Heart right ventricle (tissue), 16 donors: ENCODE data around the gene PCDHB12. TPM values are rescaled to one million over a fixed set of nuclear protein-coding genes. Genes with fewer than 3 reads are reported as not detected.
"Not testable (repeated sequence)": the region's sequence is repeated elsewhere in the genome, so short reads cannot be mapped to it uniquely, and the experiment has no call there.

Experiments
- ATAC-seq, 8 donors: fragments of 200-7000 bp; cut with Tn5 transposase; one replicate each; pipeline ENCODE4 v1.9.1; 2020; ENCODE audit warnings: mild to moderate bottlenecking in 8 of 8, moderate library complexity in 8 of 8, moderate number of reproducible peaks in 1 of 8
- DNase-seq, 2 donors: peaks; one replicate each; pipeline ENCODE4 v3.0.0-alpha.2; 2020
- H3K27ac ChIP-seq, 10 donors: fragments of 200-600 bp; sonication (generic) in 2 of 10; one replicate each; pipeline versions ENCODE4 v1.5.0 to v1.8.0; 2020 to 2022; ENCODE audit warnings: mild to moderate bottlenecking in 3 of 10
- H3K27me3 ChIP-seq, 7 donors: fragments of 200-600 bp; one replicate each; pipeline ENCODE4 v1.8.0; 2021 to 2022; ENCODE audit warnings: mild to moderate bottlenecking in 2 of 7
- H3K36me3 ChIP-seq, 9 donors: fragments of 200-600 bp; sonication (generic) in 1 of 9; one replicate each; pipeline versions ENCODE4 v1.5.0 to v1.8.0; 2020 to 2022; ENCODE audit warnings: mild to moderate bottlenecking in 2 of 9
- H3K4me1 ChIP-seq, 9 donors: fragments of 200-600 bp; sonication (generic) in 1 of 9; one replicate each; pipeline versions ENCODE4 v1.5.0 to v1.8.0; 2020 to 2022; ENCODE audit warnings: mild to moderate bottlenecking in 4 of 9
- H3K4me3 ChIP-seq, 10 donors: fragments of 200-600 bp; sonication (generic) in 2 of 10; one replicate each; pipeline versions ENCODE4 v1.5.0 to v1.8.0; 2020 to 2022; ENCODE audit warnings: mild to moderate bottlenecking in 7 of 10, moderate library complexity in 2 of 10
- H3K9me3 ChIP-seq, 11 donors: fragments of 200-600 bp in 10 of 11; sonication (generic) in 2 of 11; one replicate each; pipeline versions ENCODE4 v1.5.0 to v1.8.0; 2013 to 2022; ENCODE audit warnings: mild to moderate bottlenecking in 2 of 11, control low read depth in 1 of 11, moderate library complexity in 1 of 11
- WGBS, 2 donors: extraction: QIAGEN DNeasy Blood & Tissue Kit; methylation state at CpG; one replicate each; pipeline ENCODE4 v1.1.7; 2013; ENCODE audit warnings: inconsistent platforms in 1 of 2; 5-methylcytosine and 5-hydroxymethylcytosine counted together
- intact Hi-C, 10 donors: fragments of 100-400 bp; cut with DNase I; formaldehyde crosslinking; loops; one replicate each; pipeline versions ENCODE4 v1.11.1 to v1.14.2; 2022
- polyA plus RNA-seq, 2 donors: library from polyadenylated mRNA; stranded (reverse); fragments of 200-250 nt; gene quantifications; one replicate each; pipeline ENCODE4 v1.2.3, GENCODE V29; 2013
- total RNA-seq, 10 donors: library from RNA; stranded (reverse); fragmentation: NEBNext Ultra II Directional in 3 of 10; extraction: Animal tissue kit (Norgen Biotek cat#: 25700) in 3 of 10; gene quantifications; one replicate each; pipeline versions ENCODE4 v1.2.1 to v1.2.4, GENCODE V29; 2021 to 2023
- TF ChIP-seq, protein P1 (sequence below), 9 donors: fragments of 200-600 bp; sonication (generic) in 2 of 9; IDR thresholded peaks; one replicate each; pipeline versions ENCODE4 v1.5.0 to v1.8.0; 2021 to 2022; ENCODE audit warnings: antibody characterized with exemption in 9 of 9, mild to moderate bottlenecking in 5 of 9, moderate library complexity in 1 of 9
- donor health status: Arrhythmogenic right ventricular cardiomyopathy.
- donor health status: ischemic (EF 13 %, LVEDD 7.1; RV severe dilation, severe dysfunction).
- donor health status: healthy with polysubstance abuse.
- donor health status: DM: no; HTN: yes; CAD: no.
- donor health status: DM: no; HTN: no; CAD: no.
- donor health status: ischemic (EF 25% LVEDD 6.9; RV normal size, moderate dysfunction).
- donor health status: ischemic (EF 25% LVEDD 5.7; RV mildly dilated, moderate dysfunction).
- donor health status: healthy.
- donor health status: DM: yes; HTN: yes; CAD: no.
- donor health status: Ischemic cardiomyopathy.
- donor health status: ischemic (EF 35%, LVEDD 5.7; RV mildly dilated, moderate dysfunction).
- donor health status: nonischemic (EF 11% LVEDD 7.7; RV severe dilation, severe dysfunction).
- donor health status: DM: yes; HTN: yes; CAD: no.
- donor health status: PGD.
- donor health status: ischemic (EF 29% LVEDD 5.4; RV normal size, mild dysfunction).
- donor health status: nonischemic (EF 23%, LVEDD 6.1; RV moderate dilation, normal function).

The PCDHB12 gene
- total and polyA plus RNA-seq, 12 donors: 0.51 to 1.7 (median 1.0) TPM

- ATAC-seq: no peak
- H3K4me3 ChIP-seq: no peak overlapping the region
- H3K27ac ChIP-seq: no peak overlapping the region
- H3K4me1 ChIP-seq: no peaks in the 10 kb centered on the region
- intact Hi-C loops: no loop called here
- H3K9me3 ChIP-seq: peaks cover 9 to 100% (median 83%) of the 10 kb centered on the region in 11 donors
- TF ChIP-seq, protein P1, sequence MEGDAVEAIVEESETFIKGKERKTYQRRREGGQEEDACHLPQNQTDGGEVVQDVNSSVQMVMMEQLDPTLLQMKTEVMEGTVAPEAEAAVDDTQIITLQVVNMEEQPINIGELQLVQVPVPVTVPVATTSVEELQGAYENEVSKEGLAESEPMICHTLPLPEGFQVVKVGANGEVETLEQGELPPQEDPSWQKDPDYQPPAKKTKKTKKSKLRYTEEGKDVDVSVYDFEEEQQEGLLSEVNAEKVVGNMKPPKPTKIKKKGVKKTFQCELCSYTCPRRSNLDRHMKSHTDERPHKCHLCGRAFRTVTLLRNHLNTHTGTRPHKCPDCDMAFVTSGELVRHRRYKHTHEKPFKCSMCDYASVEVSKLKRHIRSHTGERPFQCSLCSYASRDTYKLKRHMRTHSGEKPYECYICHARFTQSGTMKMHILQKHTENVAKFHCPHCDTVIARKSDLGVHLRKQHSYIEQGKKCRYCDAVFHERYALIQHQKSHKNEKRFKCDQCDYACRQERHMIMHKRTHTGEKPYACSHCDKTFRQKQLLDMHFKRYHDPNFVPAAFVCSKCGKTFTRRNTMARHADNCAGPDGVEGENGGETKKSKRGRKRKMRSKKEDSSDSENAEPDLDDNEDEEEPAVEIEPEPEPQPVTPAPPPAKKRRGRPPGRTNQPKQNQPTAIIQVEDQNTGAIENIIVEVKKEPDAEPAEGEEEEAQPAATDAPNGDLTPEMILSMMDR (IDR thresholded peaks at IDR 0.05): no peak
- 17 to 18% methylated on average over 29 to 32 of the region's 32 CpGs for WGBS, 2 donors
- peaks cover 0 to 46% (median 34%) of the 10 kb centered on the region in 7 donors for H3K27me3 ChIP-seq
- peaks cover 0 to 8% (median 0%) of the 10 kb centered on the region in 9 donors for H3K36me3 ChIP-seq
- DNase-seq: no peak
These were observed 28.2 kb downstream of the PCDHB12 start for GRCh38 chr5:141236516-141237313.

DNA sequence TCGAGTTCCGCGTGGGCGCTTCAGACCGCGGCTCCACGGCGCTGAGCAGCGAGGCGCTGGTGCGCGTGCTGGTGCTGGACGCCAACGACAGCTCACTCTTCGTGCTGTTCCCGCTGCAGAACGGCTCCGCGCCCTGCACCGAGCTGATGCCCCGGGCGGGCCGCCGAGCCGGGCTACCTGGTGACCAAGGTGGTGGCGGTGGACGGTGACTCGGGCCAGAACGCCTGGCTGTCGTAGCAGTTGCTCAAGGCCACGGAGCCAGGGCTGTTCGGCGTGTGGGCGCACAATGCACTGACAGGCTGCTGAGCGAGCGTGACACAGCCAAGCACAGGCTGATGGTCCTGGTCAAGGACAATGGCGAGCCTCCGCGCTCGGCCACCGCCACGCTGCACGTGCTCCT, 33.0 kb downstream of the PCDHB12 start:
- DNase-seq: no peak
- Histone ChIP-seq H3K36me3 (peaks cover 0 to 6% (median 0%) of the 10 kb centered on the region in 9 donors), H3K4me1 (no peaks in the 10 kb centered on the region), H3K4me3 (no peak overlapping the region), H3K27ac (no peak overlapping the region), H3K27me3 (peaks cover 0 to 55% (median 20%) of the 10 kb centered on the region in 7 donors), H3K9me3 (peaks cover 5 to 100% (median 80%) of the 10 kb centered on the region in 11 donors)
- intact Hi-C loops: loop anchor here in 3 of 10 donors (10.0 kb wide), 2 partner anchors 83 to 323 kb away; partner anchors contain the start of gene TAF7 (in 1 of the 3)
- no peak for ATAC-seq
- WGBS, 2 donors: 14 to 20% methylated on average over 43 of the region's 43 CpGs
- TF ChIP-seq, protein P1 (IDR thresholded peaks at IDR 0.05): no peak

- DNase-seq: peak in 1 of 2 donors; percentile 37
- WGBS, 2 donors: 6 to 7% methylated on average over 16 of the region's 16 CpGs
- H3K4me1 ChIP-seq: no peaks in the 10 kb centered on the region
- H3K27ac ChIP-seq: peak within 1 kb of the TSS in 2 of 10 donors; percentile 17 to 60
- peaks cover 0 to 29% (median 13%) of the 10 kb centered on the region in 7 donors for H3K27me3 ChIP-seq
- intact Hi-C loops: loop anchor here in 7 of 10 donors (1.0 to 10.0 kb wide), 6 partner anchors 80 to 320 kb away; partner anchors contain the start of gene TAF7 (in 1 of the 7)
- H3K4me3 ChIP-seq: peak within 1 kb of the TSS; percentile 12 to 59 (median 44)
- TF ChIP-seq, protein P1 (IDR thresholded peaks at IDR 0.05): peak; percentile 15 to 61 (median 47)
- peaks cover 0 to 40% (median 0%) of the 10 kb centered on the region in 9 donors for H3K36me3 ChIP-seq
- ATAC-seq: peak; percentile 20 to 62 (median 46)
- peaks cover 0 to 100% (median 80%) of the 10 kb centered on the region in 11 donors for H3K9me3 ChIP-seq
These were observed 36.8 kb downstream of the PCDHB12 start, which contains the start of gene PCDHB15 for GRCh38 chr5:141245250-141245717. PCDHB15 (plus strand) TSS chr5:141245395; CDS start chr5:141245579, 184 bp downstream.

- WGBS, 2 donors: 40 to 42% methylated on average over 15 to 30 of the region's 42 CpGs
- not testable (repeated sequence) for ATAC-seq, H3K4me3 ChIP-seq, H3K4me1 ChIP-seq, H3K27ac ChIP-seq, DNase-seq
- Histone ChIP-seq H3K36me3 (peaks cover 0 to 52% (median 0%) of the 10 kb centered on the region in 9 donors), H3K27me3 (peaks cover 0 to 13% (median 3%) of the 10 kb centered on the region in 7 donors), H3K9me3 (peaks cover 0 to 100% (median 82%) of the 10 kb centered on the region in 11 donors)
- intact Hi-C loops: loop anchor here in 4 of 10 donors (5.0 to 10.0 kb wide), 3 partner anchors 78 to 318 kb away; partner anchors contain the start of gene TAF7 (in 1 of the 4)
These were observed 38.5 kb downstream of the PCDHB12 start for GRCh38 chr5:141246971-141247370.

GRCh38 chr5:141247434-141247833, 38.9 kb downstream of the PCDHB12 start:
- H3K27ac ChIP-seq, ATAC-seq, H3K4me3 ChIP-seq, H3K27me3 ChIP-seq, DNase-seq, H3K4me1 ChIP-seq: not testable (repeated sequence)
- peaks cover 0 to 100% (median 83%) of the 10 kb centered on the region in 11 donors for H3K9me3 ChIP-seq
- intact Hi-C loops: loop anchor here in 4 of 10 donors (5.0 to 10.0 kb wide), 3 partner anchors 77 to 317 kb away; partner anchors contain the start of gene TAF7 (in 1 of the 4)
- peaks cover 0 to 55% (median 0%) of the 10 kb centered on the region in 9 donors for H3K36me3 ChIP-seq
- 43 to 44% methylated on average over 32 to 33 of the region's 34 CpGs for WGBS, 2 donors
